Keratinocyte (primary cell): Measurements from ENCODE around the gene DHX36. TPM values are rescaled to one million over a fixed set of nuclear protein-coding genes. Genes with fewer than 3 reads are reported as not detected.

Source experiments
- DNase-seq: peaks from one replicate; pipeline ENCODE4 v3.0.0-alpha.2; 2011; ENCODE audit warnings: low read depth, missing footprints, low spot score
- FAIRE-seq: peaks from 2 replicates; lab custom pipeline; 2011; peaks lifted over from hg19 to GRCh38; lab: Jason Lieb, UNC
- H2AFZ ChIP-seq: 2 replicates; pipeline ENCODE4 v1.6.0; 2012; ENCODE audit warnings: low read length, control low read depth, inconsistent platforms; ENCODE audit not compliant: control insufficient read depth
- H3K27ac ChIP-seq: 2 replicates; pipeline ENCODE4 v1.5.1; 2011; ENCODE audit warnings: low read length; ENCODE audit not compliant: control insufficient read depth, insufficient read depth
- H3K27me3 ChIP-seq: 3 replicates; pipeline ENCODE4 v1.6.0; 2011; ENCODE audit warnings: low read length; ENCODE audit not compliant: control insufficient read depth, insufficient read depth; ENCODE audit errors: extremely low read depth
- H3K36me3 ChIP-seq, 2 experiments: 2 replicates in 1 of 2; 3 replicates in 1 of 2; pipeline ENCODE4 v1.5.1; 2011; ENCODE audit warnings: low read length in 2 of 2, mild to moderate bottlenecking in 1 of 2; ENCODE audit not compliant: control insufficient read depth in 2 of 2, insufficient read depth in 2 of 2; ENCODE audit errors: extremely low read depth in 1 of 2
- H3K4me1 ChIP-seq: 3 replicates; pipeline ENCODE4 v1.5.1; 2011; ENCODE audit warnings: low read length; ENCODE audit not compliant: control insufficient read depth, insufficient read depth; ENCODE audit errors: extremely low read depth
- H3K4me2 ChIP-seq: 3 replicates; pipeline ENCODE4 v1.6.0; 2011; ENCODE audit warnings: low read depth, low read length; ENCODE audit not compliant: control insufficient read depth, insufficient read depth; ENCODE audit errors: extremely low read depth
- H3K4me3 ChIP-seq, 3 experiments: fragments of 200-600 bp in 1 of 3; sonication (generic) in 1 of 3; 2 replicates in 2 of 3; 3 replicates in 1 of 3; pipeline ENCODE4 v1.5.1; 2011 to 2016; ENCODE audit warnings: low read length in 3 of 3, mild to moderate bottlenecking in 3 of 3, control low read depth in 2 of 3, inconsistent platforms in 1 of 3, low read depth in 1 of 3, mixed read lengths in 1 of 3, mixed run types in 1 of 3, moderate library complexity in 1 of 3; ENCODE audit not compliant: control insufficient read depth in 2 of 3, insufficient read depth in 2 of 3; ENCODE audit errors: extremely low read depth in 1 of 3
- H3K79me2 ChIP-seq: 2 replicates; pipeline ENCODE4 v1.6.0; 2012; ENCODE audit warnings: low read length; ENCODE audit not compliant: control insufficient read depth, insufficient read depth
- H3K9ac ChIP-seq: 3 replicates; pipeline ENCODE4 v1.6.0; 2011; ENCODE audit warnings: low read length; ENCODE audit not compliant: control insufficient read depth, insufficient read depth; ENCODE audit errors: extremely low read depth
- H3K9me1 ChIP-seq: 3 replicates; pipeline ENCODE4 v1.6.0; 2011; ENCODE audit warnings: low read length; ENCODE audit not compliant: control insufficient read depth, insufficient read depth; ENCODE audit errors: extremely low read depth
- H3K9me3 ChIP-seq: 2 replicates; pipeline ENCODE4 v1.5.1; 2012; ENCODE audit warnings: low read depth, low read length; ENCODE audit not compliant: control insufficient read depth
- H4K20me1 ChIP-seq: 3 replicates; pipeline ENCODE4 v1.6.0; 2011; ENCODE audit warnings: low read length; ENCODE audit not compliant: control insufficient read depth, insufficient read depth; ENCODE audit errors: extremely low read depth
- CTCF ChIP-seq, 3 experiments: IDR thresholded peaks in 1 of 3; conservative IDR thresholded peaks in 1 of 3; optimal IDR thresholded peaks in 1 of 3; 2 replicates in 2 of 3; 3 replicates in 1 of 3; pipeline versions ENCODE3 to v1.5.1; 2011; ENCODE audit warnings: low read length in 3 of 3, mild to moderate bottlenecking in 3 of 3, moderate library complexity in 2 of 3, control low read depth in 1 of 3, inconsistent platforms in 1 of 3; ENCODE audit not compliant: insufficient read depth in 2 of 3; ENCODE audit errors: extremely low read depth in 1 of 3
- EZH2 ChIP-seq: IDR thresholded peaks from one replicate; pipeline ENCODE4 v1.6.1; 2012; ENCODE audit warnings: inconsistent platforms, mild to moderate bottlenecking, low read length, moderate library complexity
- dilution Hi-C: fragments of 300-500 bp; cut with MboI; formaldehyde crosslinking; loops from one replicate; pipeline ENCODE4 v1.7.0; 2020; ENCODE audit warnings: low sequenced_read_pairs; ENCODE audit not compliant: extremely low pct_ligation_motif_present
- polyA plus RNA-seq, 5 experiments: library from polyadenylated mRNA; depleted of rRNA in 3 of 5; stranded (reverse) in 3 of 5; stranded (forward) in 1 of 5; unstranded in 1 of 5; fragments of >200 nt; gene quantifications; 1 replicate in 1 of 5; 2 replicates in 3 of 5; 3 replicates in 1 of 5; pipeline versions ENCODE4 v1.2.1 to v1.2.3, GENCODE V29; 2011 to 2012; ENCODE audit warnings: missing spikeins in 2 of 5, low read depth in 1 of 5, low replicate concordance in 1 of 5
- small RNA-seq, 3 experiments: library from RNA; depleted of rRNA; stranded (forward); fragments of <200 nt; gene quantifications; one replicate each; pipeline ENCODE3, GENCODE V24; 2012; ENCODE audit warnings: low read depth in 3 of 3, low replicate concordance in 1 of 3; ENCODE audit not compliant: insufficient read length in 3 of 3

The DHX36 gene
- polyA plus RNA-seq, 1 donor (not counting 4 experiments of a cell fraction or from before 2014, with no cell fraction given), result 72.3 TPM

GRCh38 chr3:154223519-154223918 is 100.8 kb downstream of the DHX36 start:
- no peak for FAIRE-seq
- no peak overlapping the region for H2AFZ ChIP-seq
- no peak overlapping the region for H3K4me2 ChIP-seq
- no peaks in the 10 kb centered on the region for H3K4me1 ChIP-seq
- no peak for DNase-seq
- H3K9me1 ChIP-seq, result no peaks in the 10 kb centered on the region
- TF ChIP-seq CTCF (optimal IDR thresholded peaks at IDR 0.05 in 1 of 3, IDR thresholded peaks at IDR 0.05 in 1 of 3, conservative IDR thresholded peaks at IDR 0.05 in 1 of 3; ENCODE audit: extremely low read depth in 1 of 3, insufficient read depth in 2 of 3, low read length in 3 of 3) (no peak), EZH2 (no peak)
- H3K27ac ChIP-seq, result no peak overlapping the region
- no peaks in the 10 kb centered on the region for H3K9me3 ChIP-seq
- no peaks in the 10 kb centered on the region for H4K20me1 ChIP-seq
- no peak overlapping the region for H3K4me3 ChIP-seq
- H3K9ac ChIP-seq, result no peak overlapping the region
- H3K79me2 ChIP-seq, result no peaks in the 10 kb centered on the region
- H3K36me3 ChIP-seq, result peaks cover 0 to 2% of the 10 kb centered on the region in 2 experiments
- H3K27me3 ChIP-seq, result no peaks in the 10 kb centered on the region
- dilution Hi-C loops, result no loop called here

Small RNA genes within 50 kb of the gene (small RNA-seq; reads per million reads assigned to genes)
- 0 reads per million in 3 experiments for gene RF01210

Other genes with a start within 250 kb of the DHX36 start
- gene ARHGEF26, start 203.1 kb downstream of the DHX36 start, polyA plus RNA-seq, result 1.4 to 2.2 TPM (median 2.0 TPM) in 3 replicates
- not detected in 3 replicates for gene GPR149, start 105.7 kb upstream of the DHX36 start, polyA plus RNA-seq